ENCODE data around the gene GNPAT. TPM values are rescaled to one million over a fixed set of nuclear protein-coding genes. Genes with fewer than 3 reads are reported as not detected.
"Not testable (repeated sequence)": the region's sequence is repeated elsewhere in the genome, so short reads cannot be mapped to it uniquely, and the experiment has no call there.

The GNPAT gene
- total RNA-seq, 1 donor from 2014 or later = 36.7 TPM

- Histone ChIP-seq H3K4me1 (no peaks in the 10 kb centered on the region), H3K36me3 (no peaks in the 10 kb centered on the region), H3K27ac (no peak overlapping the region), H3K9me3 (no peaks in the 10 kb centered on the region), H3K4me3 (no peak overlapping the region), H3K27me3 (ENCODE audit: low read depth) (no peaks in the 10 kb centered on the region)
- no peak for TF ChIP-seq CTCF (IDR thresholded peaks at IDR 0.05)
- DNase-seq (no peak), ATAC-seq (no peak)
- intact Hi-C loops (cut with DNase I) = no loop called here
Measured at GRCh38 chr1:231209531-231209930, 31.5 kb upstream of the GNPAT start.

GRCh38 chr1:231210126-231210525 is 30.9 kb upstream of the GNPAT start:
- Histone ChIP-seq H3K27ac (no peak overlapping the region), H3K9me3 (no peaks in the 10 kb centered on the region), H3K4me3 (no peak overlapping the region), H3K27me3 (ENCODE audit: low read depth) (no peaks in the 10 kb centered on the region), H3K4me1 (no peaks in the 10 kb centered on the region), H3K36me3 (no peaks in the 10 kb centered on the region)
- TF ChIP-seq CTCF (IDR thresholded peaks at IDR 0.05) = no peak
- DNase-seq = no peak
- ATAC-seq = no peak
- intact Hi-C loops (cut with DNase I) = no loop called here

GRCh38 chr1:231211005-231211857 is 29.8 kb upstream of the GNPAT start:
- intact Hi-C loops (cut with DNase I) = no loop called here

GRCh38 chr1:231212301-231212700 is 28.7 kb upstream of the GNPAT start:
- H3K27me3 ChIP-seq (ENCODE audit: low read depth); H3K9me3 ChIP-seq; intact Hi-C loops (cut with DNase I); DNase-seq; H3K4me3 ChIP-seq; ATAC-seq; H3K4me1 ChIP-seq; H3K36me3 ChIP-seq; H3K27ac ChIP-seq: not testable (repeated sequence)

More at GRCh38 chr1:231211005-231211857, 29.8 kb upstream of the GNPAT start:
- Histone ChIP-seq H3K9me3 (no peaks in the 10 kb centered on the region), H3K27ac (peak overlapping the region; percentile 25), H3K27me3 (ENCODE audit: low read depth) (no peaks in the 10 kb centered on the region), H3K4me3 (peak overlapping the region; percentile 56), H3K36me3 (no peaks in the 10 kb centered on the region), H3K4me1 (no peaks in the 10 kb centered on the region)
- ATAC-seq (peak; percentile 93 to 94), DNase-seq (peak; percentile 84)
- TF ChIP-seq CTCF (IDR thresholded peaks at IDR 0.05) = peak; percentile 92

- no peaks in the 10 kb centered on the region for H3K9me3 ChIP-seq
- intact Hi-C loops (cut with DNase I) = no loop called here
- H3K27ac ChIP-seq = no peak overlapping the region
- no peaks in the 10 kb centered on the region for H3K27me3 ChIP-seq (ENCODE audit: low read depth)
- no peak for TF ChIP-seq CTCF (IDR thresholded peaks at IDR 0.05)
- no peak for ATAC-seq
- no peak overlapping the region for H3K4me3 ChIP-seq
- H3K36me3 ChIP-seq = no peaks in the 10 kb centered on the region
- no peaks in the 10 kb centered on the region for H3K4me1 ChIP-seq
- DNase-seq = no peak
Measured at GRCh38 chr1:231213831-231214573, 27.0 kb upstream of the GNPAT start.
